ENCODE measurements around the gene AGAP1. TPM values are rescaled to one million over a fixed set of nuclear protein-coding genes. Genes with fewer than 3 reads are reported as not detected.

AGAP1 gene
- polyA plus RNA-seq, 1 experiment = 12.4 TPM

GRCh38 chr2:235513984-235514626, 20.3 kb downstream of the AGAP1 start:
- Histone ChIP-seq H3K9me3 (ENCODE audit: control insufficient read depth, insufficient read depth, low read length) (peaks cover 10% of the 10 kb centered on the region), H3K27me3 (ENCODE audit: control insufficient read depth, insufficient read depth, low read length) (no peaks in the 10 kb centered on the region), H3K27ac (ENCODE audit: low read depth, low read length) (no peak overlapping the region), H3K4me3 (ENCODE audit: low read depth, low read length) (no peak overlapping the region)
- no peak for TF ChIP-seq CTCF (IDR thresholded peaks at IDR 0.05; ENCODE audit: low read depth, low read length)
- ChIA-PET CTCF (interaction anchor here (1.1 to 1.4 kb wide), 3 partner anchors 79 to 232 kb away, joined by 3 to 6 read pairs (median 5); no protein-coding TSS in a partner anchor), POLR2A (no interaction called here)
- no peak for DNase-seq (ENCODE audit: low read depth, low spot score)

- H3K27ac ChIP-seq (ENCODE audit: low read depth, low read length) = no peak overlapping the region
- CTCF ChIA-PET = interaction anchor here (1.1 to 1.4 kb wide), 3 partner anchors 78 to 232 kb away, joined by 3 to 6 read pairs (median 5); no protein-coding TSS in a partner anchor
- POLR2A ChIA-PET = no interaction called here
- no peak overlapping the region for H3K4me3 ChIP-seq (ENCODE audit: low read depth, low read length)
- H3K27me3 ChIP-seq (ENCODE audit: control insufficient read depth, insufficient read depth, low read length) = no peaks in the 10 kb centered on the region
- H3K9me3 ChIP-seq (ENCODE audit: control insufficient read depth, insufficient read depth, low read length) = peaks cover 10% of the 10 kb centered on the region
- TF ChIP-seq CTCF (IDR thresholded peaks at IDR 0.05; ENCODE audit: low read depth, low read length) = no peak
- no peak for DNase-seq (ENCODE audit: low read depth, low spot score)
These were observed 21.0 kb downstream of the AGAP1 start for GRCh38 chr2:235514627-235515363.

GRCh38 chr2:235515364-235515742, 21.5 kb downstream of the AGAP1 start:
- ChIA-PET POLR2A (no interaction called here), CTCF (no interaction called here)
- no peak overlapping the region for H3K27ac ChIP-seq (ENCODE audit: low read depth, low read length)

GRCh38 chr2:235515821-235516220, 22.0 kb downstream of the AGAP1 start:
- ChIA-PET POLR2A (interaction anchor here (1.1 kb wide), 1 partner anchor 46 kb away, joined by 3 read pairs; no protein-coding TSS in a partner anchor), CTCF (no interaction called here)
- Histone ChIP-seq H3K27ac (ENCODE audit: low read depth, low read length) (no peak overlapping the region), H3K4me3 (ENCODE audit: low read depth, low read length) (no peak overlapping the region), H3K27me3 (ENCODE audit: control insufficient read depth, insufficient read depth, low read length) (no peaks in the 10 kb centered on the region), H3K9me3 (ENCODE audit: control insufficient read depth, insufficient read depth, low read length) (peaks cover 10% of the 10 kb centered on the region)
- no peak for TF ChIP-seq CTCF (IDR thresholded peaks at IDR 0.05; ENCODE audit: low read depth, low read length)
- no peak for DNase-seq (ENCODE audit: low read depth, low spot score)

More at GRCh38 chr2:235515364-235515742, 21.5 kb downstream of the AGAP1 start:
- Histone ChIP-seq H3K27me3 (ENCODE audit: control insufficient read depth, insufficient read depth, low read length) (no peaks in the 10 kb centered on the region), H3K4me3 (ENCODE audit: low read depth, low read length) (no peak overlapping the region), H3K9me3 (ENCODE audit: control insufficient read depth, insufficient read depth, low read length) (peaks cover 10% of the 10 kb centered on the region)
- no peak for DNase-seq (ENCODE audit: low read depth, low spot score)
- no peak for TF ChIP-seq CTCF (IDR thresholded peaks at IDR 0.05; ENCODE audit: low read depth, low read length)

- CTCF ChIA-PET = no interaction called here
- no peak for DNase-seq (ENCODE audit: low read depth, low spot score)
- no peak for TF ChIP-seq CTCF (IDR thresholded peaks at IDR 0.05; ENCODE audit: low read depth, low read length)
- H3K4me3 ChIP-seq (ENCODE audit: low read depth, low read length) = no peak overlapping the region
- H3K9me3 ChIP-seq (ENCODE audit: control insufficient read depth, insufficient read depth, low read length) = peaks cover 10% of the 10 kb centered on the region
- POLR2A ChIA-PET = interaction anchor here (1.1 kb wide), 1 partner anchor 45 kb away, joined by 3 read pairs; no protein-coding TSS in a partner anchor
- no peaks in the 10 kb centered on the region for H3K27me3 ChIP-seq (ENCODE audit: control insufficient read depth, insufficient read depth, low read length)
- no peak overlapping the region for H3K27ac ChIP-seq (ENCODE audit: low read depth, low read length)
These were observed 22.4 kb downstream of the AGAP1 start for GRCh38 chr2:235516257-235516656.

Measured in AG04450 (cell line).